HL-60/S4 treated with phorbol 12-myristate 13-acetate at 8.2 ng/mL for 4 days and 3 days (cell line): ENCODE data around the gene KNTC1.

Experiments
- in situ Hi-C: fragments of 300-500 bp; cut with MboI; formaldehyde crosslinking; loops from 2 replicates; pipeline ENCODE4 v1.15.0; 2022; ENCODE audit warnings: low sequenced_read_pairs

Gene KNTC1

DNA sequence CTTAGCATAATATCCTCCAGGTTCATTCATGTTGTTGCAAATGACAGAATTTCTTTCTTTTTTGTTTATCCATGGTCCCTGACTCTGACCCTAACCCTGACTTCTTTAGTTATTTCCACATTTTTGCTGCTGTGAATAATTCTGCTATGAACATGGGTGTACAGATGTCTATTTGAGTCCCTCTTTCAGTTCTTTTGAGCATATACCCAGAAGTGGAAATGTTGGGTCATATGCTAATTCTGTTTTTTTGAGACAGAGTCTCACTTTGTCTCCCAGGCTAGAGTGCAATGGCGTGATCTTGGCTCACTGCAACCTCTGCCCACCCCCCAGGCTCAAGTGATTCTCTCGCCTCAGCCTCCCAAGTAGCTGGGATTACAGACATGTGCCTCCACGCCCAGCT, 33.1 kb downstream of the KNTC1 start:
- in situ Hi-C loops: loop anchor here (25.0 kb wide), 1 partner anchor 652 kb away; no protein-coding TSS in a partner anchor

DNA sequence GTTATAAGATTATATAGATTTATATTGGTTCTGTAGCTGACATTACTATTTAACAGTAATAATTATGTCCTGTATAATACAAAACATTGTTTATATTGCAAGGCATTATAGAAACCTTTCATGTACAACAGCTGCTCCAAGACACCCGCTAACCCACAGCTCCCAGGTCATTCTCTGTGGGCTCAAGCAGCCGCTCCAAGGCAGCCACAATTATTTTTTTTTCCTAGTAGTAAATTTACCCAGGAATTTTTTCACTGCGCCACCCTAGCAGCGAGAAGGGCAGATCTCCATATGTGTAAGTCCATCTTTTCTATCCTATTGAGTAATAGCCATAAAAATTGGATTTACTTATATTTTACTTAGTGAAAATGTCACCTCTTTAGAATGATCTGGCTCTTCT, 36.3 kb downstream of the KNTC1 start:
- in situ Hi-C loops: loop anchor here (25.0 kb wide), 1 partner anchor 649 kb away; no protein-coding TSS in a partner anchor

DNA sequence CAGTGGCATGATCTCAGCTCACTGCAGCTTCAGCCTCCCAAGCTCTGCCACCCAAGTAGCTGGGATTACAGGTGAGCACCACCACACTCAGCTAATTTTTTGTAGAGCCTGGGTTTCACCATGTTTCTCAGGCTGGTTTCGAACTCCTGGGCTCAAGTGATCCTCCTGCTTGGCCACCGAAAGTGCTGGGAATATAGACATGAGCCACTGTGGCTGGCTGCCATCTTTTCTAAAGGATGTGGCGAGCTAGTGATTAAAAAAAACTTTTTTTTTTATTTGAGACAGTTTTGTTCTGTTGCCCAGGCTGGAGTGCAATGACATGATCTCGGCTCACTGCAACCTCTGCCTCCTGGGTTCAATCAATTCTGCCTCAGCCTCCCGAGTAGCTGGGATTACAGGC, 39.8 kb downstream of the KNTC1 start:
- in situ Hi-C loops: loop anchor here (25.0 kb wide), 1 partner anchor 645 kb away; no protein-coding TSS in a partner anchor

DNA sequence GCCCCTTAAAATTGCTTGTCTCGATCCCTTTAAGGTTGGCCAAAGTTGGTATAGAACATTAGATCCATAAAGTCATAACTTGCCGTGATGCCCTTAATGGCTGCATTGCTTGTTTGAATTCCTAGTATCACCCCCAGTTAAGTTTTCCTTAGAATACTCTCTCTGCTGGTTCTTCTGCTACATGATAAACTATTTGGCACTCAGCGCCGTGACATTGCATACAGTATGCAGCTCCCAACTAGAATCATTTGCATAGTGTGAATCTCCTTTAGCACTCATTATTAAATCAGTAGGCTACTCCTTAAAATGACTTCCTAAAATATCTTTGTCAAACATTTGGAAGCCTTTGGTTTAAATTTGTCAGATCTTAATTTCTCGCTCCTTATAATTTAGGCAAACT, 42.2 kb downstream of the KNTC1 start:
- in situ Hi-C loops: loop anchor here (25.0 kb wide), 1 partner anchor 643 kb away; no protein-coding TSS in a partner anchor

DNA sequence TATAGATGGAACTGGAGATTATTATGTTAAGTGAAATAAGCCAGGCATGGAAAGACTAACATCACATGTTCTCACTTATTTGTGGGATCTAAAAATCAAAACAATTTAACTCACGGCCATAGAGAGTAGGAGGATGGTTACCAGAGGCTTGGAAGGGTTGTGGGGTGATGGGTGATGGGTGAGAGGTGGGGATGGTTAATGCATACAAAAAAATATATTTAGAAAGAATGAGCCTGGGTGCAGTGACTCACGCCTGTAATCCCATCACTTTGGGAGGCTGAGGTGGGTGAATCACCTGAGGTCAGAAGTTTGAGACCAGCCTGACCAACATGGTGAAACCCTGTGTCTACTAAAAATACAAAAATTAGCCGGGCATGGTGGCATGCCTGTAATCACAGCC, 43.0 kb downstream of the KNTC1 start:
- in situ Hi-C loops: loop anchor here (25.0 kb wide), 1 partner anchor 642 kb away; no protein-coding TSS in a partner anchor

DNA sequence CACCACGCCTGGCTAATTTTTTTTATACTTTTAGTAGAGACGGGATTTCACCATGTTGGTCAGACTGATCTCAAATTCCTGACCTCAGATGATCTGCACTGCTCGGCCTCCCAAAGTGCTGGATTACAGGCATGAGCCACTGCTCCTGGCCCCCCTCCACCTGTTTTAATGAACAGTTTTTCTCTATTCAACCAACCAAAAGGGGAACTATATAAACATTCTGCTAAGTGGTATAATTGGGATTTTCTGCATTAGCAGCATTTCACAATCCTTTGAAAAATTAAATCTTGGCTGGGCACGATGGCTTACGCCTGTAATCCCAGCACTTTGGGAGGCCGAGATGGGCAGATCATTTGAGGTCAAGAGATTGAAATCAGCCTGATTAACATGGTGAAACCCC, 44.8 kb downstream of the KNTC1 start:
- in situ Hi-C loops: loop anchor here (25.0 kb wide), 1 partner anchor 640 kb away; no protein-coding TSS in a partner anchor

DNA sequence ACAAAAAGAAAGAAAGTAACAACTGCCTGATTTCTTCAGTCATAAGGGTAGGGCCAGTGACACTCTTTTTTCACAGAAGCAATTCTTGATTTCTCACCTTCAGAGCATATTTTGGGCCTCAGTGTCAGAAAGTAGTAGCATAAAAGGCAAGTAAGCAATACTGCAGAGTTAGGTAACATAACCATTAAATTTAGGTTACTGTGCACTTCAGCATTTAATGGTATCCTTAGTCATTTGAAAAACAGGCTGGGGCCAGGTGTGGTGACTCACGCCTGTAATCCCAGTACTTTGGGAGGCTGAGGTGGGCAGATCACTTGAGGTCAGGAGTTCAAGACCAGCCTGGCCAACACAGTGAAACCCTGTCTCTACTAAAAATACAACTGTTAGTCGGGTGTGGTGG, 56.2 kb downstream of the KNTC1 start:
- in situ Hi-C loops: loop anchor here (25.0 kb wide), 1 partner anchor 729 kb away; no protein-coding TSS in a partner anchor

DNA sequence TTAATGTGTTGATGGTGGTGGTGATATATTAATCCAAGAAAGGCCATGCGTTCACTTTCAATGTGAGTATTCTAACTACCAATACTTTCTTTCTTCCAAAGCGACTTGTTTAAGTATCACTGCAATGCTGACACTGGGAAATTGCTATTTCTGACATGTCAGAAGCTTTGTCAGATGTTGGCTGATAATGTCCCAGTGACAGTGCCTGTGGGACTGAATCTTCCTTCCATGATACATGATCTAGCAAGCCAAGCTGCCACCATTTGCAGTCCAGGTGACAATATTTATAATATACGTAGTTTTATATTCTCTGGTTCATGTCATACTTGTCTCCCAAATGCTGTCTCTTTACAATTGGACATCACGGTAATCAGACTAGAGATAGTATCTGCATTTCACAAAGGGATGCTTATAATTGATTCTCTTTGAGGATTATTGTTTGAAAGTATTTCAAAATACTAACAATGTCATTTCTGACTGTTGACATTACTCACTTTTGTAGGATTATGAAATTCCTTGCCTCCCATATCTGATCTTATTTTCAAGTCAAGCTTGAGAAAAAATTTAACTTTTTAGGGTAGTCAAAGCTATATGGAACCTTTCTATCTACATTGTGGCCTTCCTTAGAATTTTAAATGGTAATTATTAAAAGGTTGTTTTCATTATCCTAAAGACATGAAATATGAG, 57.3 kb downstream of the KNTC1 start:
- in situ Hi-C loops: loop anchor here (25.0 kb wide), 1 partner anchor 728 kb away; no protein-coding TSS in a partner anchor

DNA sequence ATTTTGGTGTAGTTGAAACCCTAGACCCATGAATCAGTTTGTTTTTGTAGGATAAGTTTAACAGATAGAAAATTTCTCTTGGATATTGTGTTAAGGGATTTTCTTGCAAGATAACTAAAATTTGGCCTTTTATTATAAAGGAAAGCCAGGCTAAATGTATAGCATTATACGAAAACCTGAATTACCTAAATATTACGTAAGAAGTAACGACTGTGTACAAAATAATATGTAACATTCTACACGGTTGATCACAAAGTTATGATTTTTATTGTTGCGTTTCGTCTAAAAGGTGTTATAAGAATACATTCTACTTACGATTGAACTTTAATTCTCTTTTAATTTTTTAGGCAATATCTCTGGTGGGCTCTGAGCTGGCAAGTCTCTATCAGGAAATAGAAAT, 63.9 kb downstream of the KNTC1 start:
- in situ Hi-C loops: loop anchor here (25.0 kb wide), 1 partner anchor 721 kb away; no protein-coding TSS in a partner anchor

DNA sequence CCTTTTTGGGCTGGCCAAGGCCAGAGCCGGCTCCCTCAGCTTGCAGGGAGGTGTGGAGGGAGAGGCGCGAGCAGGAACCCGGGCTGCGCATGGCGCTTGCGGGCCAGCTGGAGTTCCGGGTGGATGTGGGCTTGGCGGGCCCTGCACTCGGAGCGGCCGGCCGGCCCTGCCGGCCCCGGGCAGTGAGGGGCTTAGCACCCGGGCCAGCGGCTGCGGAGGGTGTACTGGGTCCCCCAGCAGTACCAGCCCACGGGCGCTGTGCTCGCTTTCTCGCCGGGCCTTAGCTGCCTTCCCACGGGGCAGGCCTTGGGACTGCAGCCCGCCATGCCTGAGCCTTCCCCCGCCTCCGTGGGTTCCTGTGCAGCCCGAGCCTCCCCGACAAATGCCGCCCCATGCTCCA, 64.9 kb downstream of the KNTC1 start:
- in situ Hi-C loops: loop anchor here (25.0 kb wide), 1 partner anchor 720 kb away; no protein-coding TSS in a partner anchor

DNA sequence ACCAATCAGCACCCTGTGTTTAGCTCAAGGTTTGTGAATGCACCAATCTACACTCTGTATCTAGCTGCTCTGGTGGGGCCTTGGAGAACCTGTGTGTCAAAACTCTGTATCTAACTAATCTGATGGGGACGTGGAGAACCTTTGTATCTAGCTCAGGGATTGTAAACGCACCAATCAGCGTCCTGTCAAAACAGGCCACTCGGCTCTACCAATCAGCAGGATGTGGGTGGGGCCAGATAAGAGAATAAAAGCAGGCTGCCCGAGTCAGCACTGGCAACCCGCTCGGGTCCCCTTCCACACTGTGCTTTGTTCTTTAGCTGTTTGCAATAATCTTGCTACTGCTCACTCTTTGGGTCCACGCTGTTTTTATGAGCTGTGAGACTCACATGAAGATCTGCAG, 65.5 kb downstream of the KNTC1 start:
- in situ Hi-C loops: loop anchor here (25.0 kb wide), 1 partner anchor 720 kb away; no protein-coding TSS in a partner anchor

DNA sequence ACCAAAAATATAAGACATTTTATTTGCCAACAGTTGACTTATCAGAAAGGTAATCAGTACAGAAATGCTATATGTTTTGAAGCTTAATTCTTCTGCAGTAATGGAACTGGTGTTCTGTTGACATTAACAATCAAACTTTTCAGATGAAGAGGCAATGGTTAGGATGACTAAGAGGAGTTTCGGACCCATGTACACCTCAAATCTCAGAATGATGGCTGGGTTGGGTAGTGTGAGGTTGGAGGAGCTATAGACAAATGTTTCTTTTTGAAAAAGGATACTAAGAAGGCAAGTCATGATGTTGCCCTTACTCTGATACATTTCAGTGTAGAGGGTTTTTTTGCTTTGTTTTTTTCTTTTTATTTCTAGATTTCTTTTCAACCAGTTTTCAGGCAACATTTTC, 66.9 kb downstream of the KNTC1 start:
- in situ Hi-C loops: loop anchor here (25.0 kb wide), 1 partner anchor 718 kb away; no protein-coding TSS in a partner anchor

DNA sequence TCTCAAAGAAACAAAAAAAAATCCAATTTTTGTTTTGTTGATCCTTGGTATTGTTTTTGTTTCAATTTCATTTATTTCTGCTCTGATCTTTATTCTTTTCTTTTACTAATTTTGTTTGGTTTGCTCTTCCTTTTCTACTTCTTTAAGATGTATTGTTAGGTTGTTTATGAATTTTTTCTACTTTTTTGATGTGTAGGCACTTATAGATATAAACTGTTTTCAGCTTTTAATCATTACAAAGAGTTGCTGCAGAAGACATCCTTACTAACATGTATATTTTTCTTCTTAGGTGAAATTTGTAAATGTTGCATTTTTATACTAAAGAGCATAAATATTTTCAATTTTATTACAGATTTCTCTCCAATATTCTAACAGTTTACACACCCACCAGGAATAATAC, 69.8 kb downstream of the KNTC1 start:
- in situ Hi-C loops: loop anchor here (25.0 kb wide), 1 partner anchor 715 kb away; no protein-coding TSS in a partner anchor

DNA sequence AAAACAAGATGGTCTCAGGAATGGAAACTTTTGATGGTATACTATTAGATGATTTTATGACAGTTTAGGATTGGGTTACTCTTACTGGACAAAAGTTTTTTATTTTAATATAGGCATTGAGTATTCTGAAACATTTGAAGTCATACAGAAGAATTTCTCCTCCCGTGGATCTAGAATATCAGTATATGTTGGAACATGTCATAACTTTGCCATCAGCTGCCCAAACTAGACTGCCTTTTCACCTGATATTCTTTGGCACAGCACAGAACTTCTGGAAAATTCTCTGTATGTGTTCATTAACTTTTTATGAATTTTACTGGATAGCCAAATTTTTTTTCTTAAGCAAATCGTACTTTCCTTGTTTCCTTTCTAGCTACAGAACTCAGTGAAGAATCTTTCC, 75.4 kb downstream of the KNTC1 start:
- in situ Hi-C loops: no loop called here

DNA sequence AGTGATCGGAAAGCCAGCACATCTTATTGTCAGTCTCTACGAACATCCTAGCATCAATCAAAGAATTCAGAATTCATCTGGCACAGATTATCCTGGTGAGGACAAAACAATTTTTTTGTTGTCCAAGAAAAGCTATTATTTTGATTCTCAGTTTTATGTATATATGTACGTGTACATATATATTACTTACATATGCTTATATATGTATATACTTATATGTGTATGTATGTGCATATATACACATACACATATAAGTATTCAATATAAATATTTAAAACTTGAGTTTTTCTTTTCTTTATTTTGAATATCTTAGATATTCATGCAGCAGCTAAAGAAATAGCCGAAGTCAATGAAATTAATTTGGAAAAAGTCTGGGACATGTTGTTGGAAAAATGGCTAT, 77.9 kb downstream of the KNTC1 start:
- in situ Hi-C loops: no loop called here

DNA sequence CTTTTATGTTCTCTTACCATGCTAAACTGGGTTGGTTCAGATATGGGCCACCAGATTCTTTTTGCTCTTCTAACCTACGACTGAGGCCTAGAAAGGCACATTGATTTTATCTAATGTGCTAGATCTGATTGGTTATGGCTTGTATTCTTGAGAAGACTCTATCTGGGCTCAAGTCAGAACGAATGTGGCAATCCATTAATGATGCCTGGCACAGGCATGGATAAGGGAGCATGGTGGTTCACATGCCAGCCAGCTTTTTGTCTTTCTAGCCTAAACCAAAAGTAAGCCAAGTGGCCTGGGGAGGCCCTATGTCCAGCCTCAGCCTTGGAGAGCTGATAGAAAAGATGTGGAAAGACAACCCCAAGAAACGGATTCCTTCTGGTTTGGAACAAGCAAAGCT, 82.7 kb downstream of the KNTC1 start:
- in situ Hi-C loops: no loop called here

DNA sequence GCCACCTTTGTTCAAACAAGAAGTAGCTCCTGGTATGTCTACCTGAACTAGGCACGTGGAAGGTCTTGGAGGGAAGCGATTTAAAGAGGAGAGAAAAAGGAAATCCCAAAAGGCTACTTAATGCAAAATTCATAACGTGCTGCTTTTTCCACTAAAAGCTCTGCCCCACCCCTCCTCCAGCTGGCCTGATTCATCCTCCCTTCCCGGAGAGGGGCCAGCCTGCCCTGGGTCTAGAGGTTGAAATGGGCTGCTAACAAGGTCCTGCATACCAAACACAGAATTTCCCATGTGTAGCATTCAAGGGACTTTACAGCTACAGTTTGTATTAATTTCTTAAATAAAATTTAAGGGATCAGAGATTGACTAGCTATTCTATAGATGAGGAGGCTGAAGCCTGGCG, 83.2 kb downstream of the KNTC1 start:
- in situ Hi-C loops: no loop called here

DNA sequence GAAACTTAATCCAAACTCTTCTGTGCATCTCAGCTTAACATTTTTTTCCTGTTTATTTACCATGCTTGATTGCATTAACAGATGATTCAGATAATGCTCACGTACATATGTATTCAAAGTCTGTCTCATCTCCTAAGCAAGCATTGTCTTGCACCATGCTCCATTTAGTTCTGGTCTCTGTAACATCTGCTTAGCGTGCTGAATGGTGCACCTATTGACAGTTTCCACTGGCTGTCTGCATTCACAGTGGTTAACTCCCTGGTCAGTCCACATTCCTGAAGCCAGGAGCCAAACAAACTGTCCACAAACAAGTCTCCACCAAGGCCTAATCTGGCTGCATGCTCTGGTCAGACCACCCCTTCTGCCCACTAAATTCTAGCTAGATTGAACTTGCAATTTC, 83.9 kb downstream of the KNTC1 start:
- in situ Hi-C loops: no loop called here

DNA sequence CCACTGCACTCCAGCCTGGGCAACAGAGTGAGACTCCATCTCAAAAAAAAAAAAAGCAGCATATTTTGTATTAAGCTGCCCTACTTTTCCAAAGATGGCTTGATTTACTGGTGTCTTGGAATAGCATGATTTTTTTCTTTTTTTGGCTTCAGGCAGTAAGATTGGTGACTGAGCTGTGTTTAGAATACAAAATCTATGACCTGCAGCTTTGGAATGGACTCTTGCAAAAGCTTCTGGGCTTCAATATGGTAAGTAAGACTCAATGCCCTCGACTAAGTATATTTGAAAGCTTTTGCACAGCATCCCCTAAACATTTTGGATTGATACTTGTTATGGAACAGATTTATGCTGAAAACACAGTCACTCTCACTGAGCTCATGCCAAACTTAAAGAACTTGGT, 87.8 kb downstream of the KNTC1 start:
- in situ Hi-C loops: no loop called here

DNA sequence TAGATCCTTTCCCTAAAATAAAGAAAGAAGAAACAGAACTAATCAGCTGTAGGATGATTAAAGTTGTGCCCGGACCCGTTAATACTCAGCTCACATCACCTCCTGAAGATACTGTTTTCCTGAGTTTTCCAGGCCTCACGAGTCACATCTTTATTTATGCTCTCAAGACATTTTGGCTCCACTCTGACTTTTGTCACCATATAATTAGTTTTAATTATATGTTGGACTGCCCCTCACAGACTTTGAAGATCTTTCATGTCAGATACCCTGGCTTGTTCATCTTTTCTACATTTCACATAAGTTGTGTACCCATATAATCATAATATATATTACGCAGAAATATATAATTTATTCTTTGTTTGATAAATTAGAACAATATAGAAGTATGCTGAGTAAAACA, 88.7 kb downstream of the KNTC1 start:
- in situ Hi-C loops: no loop called here

DNA sequence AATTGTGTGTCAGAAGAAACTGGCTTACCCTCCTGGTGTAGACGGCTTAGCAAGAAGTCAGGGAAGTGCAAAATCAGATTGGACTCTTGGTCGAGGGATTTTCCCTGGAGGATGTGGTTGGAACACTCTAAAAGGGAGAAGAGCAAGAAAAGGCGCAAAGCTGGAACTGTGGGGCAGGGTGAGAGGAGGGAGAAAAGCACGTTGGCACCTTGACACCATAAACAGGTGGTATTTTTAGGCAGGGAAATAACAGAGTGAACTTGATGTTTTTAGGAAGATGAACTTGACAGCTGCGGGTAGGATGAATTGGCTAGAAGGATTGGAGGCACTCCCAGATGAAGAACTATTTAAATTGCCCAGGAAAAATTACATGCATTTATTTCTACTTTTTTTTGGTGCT, 108.4 kb downstream of the KNTC1 start:
- in situ Hi-C loops: loop anchor here (5.0 kb wide), 1 partner anchor 117 kb away; the partner anchor contains the start of gene DENR

DNA sequence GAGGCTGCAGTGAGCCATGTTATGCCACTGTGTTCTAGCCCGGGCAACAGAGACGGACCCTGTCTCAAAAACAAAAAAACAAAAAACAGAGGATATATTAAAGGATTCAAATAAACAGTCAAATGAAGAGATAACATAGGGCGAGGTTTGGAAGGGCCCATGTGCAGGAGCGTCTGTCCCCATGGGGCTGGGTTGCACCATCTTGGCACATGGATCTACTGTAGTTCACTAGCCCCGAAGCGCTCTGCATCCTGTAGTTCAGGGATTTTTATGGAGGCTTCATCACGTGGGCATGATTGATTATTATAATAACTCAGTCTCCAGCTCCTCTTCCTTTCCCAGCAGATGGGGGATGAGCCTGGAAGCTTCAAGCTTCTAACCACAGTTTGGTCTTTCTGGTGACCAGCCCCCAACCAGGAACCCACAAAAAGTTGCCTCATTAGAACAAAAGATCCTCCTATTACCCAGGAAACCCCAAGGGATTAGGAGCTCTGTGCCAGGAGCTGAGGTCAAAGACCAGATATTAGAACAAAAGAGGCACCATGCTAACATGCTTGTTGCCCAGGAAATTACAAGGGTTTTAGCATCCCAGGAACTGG, 116.3 kb downstream of the KNTC1 start:
- in situ Hi-C loops: no loop called here
